GM06990 (cell line): Measurements from ENCODE around the gene MIF.

Experiments used
- DNase-seq: peaks from one replicate; pipeline ENCODE4 v3.0.0-alpha.2; 2011; ENCODE audit not compliant: insufficient read length; ENCODE audit errors: extremely low read depth
- H3K27me3 ChIP-seq: replicated peaks from 2 replicates; pipeline ENCODE4 v1.6.0; 2011; ENCODE audit warnings: low read length; ENCODE audit not compliant: control insufficient read depth, insufficient read depth
- H3K36me3 ChIP-seq: 2 replicates; pipeline ENCODE4 v1.5.1; 2011; ENCODE audit warnings: low read length; ENCODE audit not compliant: control insufficient read depth, insufficient read depth
- H3K4me3 ChIP-seq: replicated peaks from 2 replicates; pipeline ENCODE4 v1.5.1; 2011; ENCODE audit warnings: low read depth, mild to moderate bottlenecking, control low read depth, low read length
- CTCF ChIP-seq: IDR thresholded peaks from 2 replicates; pipeline ENCODE4 v1.5.1; 2011; ENCODE audit warnings: low read length, control low read depth, mild to moderate bottlenecking, inconsistent platforms; ENCODE audit not compliant: insufficient read depth, poor library complexity, severe bottlenecking

The MIF gene

GRCh38 chr22:23892130-23892529 lies 2.1 kb upstream of the MIF start:
- Histone ChIP-seq H3K4me3 (no peak overlapping the region), H3K36me3 (peaks cover 10% of the 10 kb centered on the region), H3K27me3 (no peaks in the 10 kb centered on the region)
- no peak for TF ChIP-seq CTCF
- DNase-seq = no peak

- DNase-seq = no peak
- Histone ChIP-seq H3K4me3 (no peak overlapping the region), H3K36me3 (peaks cover 14% of the 10 kb centered on the region), H3K27me3 (no peaks in the 10 kb centered on the region)
- TF ChIP-seq CTCF = no peak
These were observed 1.5 kb upstream of the MIF start for GRCh38 chr22:23892706-23893105.

- DNase-seq = no peak
- H3K36me3 ChIP-seq = peaks cover 14% of the 10 kb centered on the region
- H3K4me3 ChIP-seq = peak overlapping the region; percentile 93
- H3K27me3 ChIP-seq = no peaks in the 10 kb centered on the region
- no peak for TF ChIP-seq CTCF
These were observed 850 bp upstream of the MIF start for GRCh38 chr22:23893121-23893944.

- H3K36me3 ChIP-seq = peaks cover 14% of the 10 kb centered on the region
- peak; percentile 83 for DNase-seq
These were observed 771 bp downstream of the MIF start for GRCh38 chr22:23894710-23895598.

GRCh38 chr22:23895599-23896144 lies 1.5 kb downstream of the MIF start:
- no peak for DNase-seq
- Histone ChIP-seq H3K4me3 (peak overlapping the region; percentile 93), H3K27me3 (no peaks in the 10 kb centered on the region), H3K36me3 (peaks cover 14% of the 10 kb centered on the region)
- TF ChIP-seq CTCF = no peak

More at GRCh38 chr22:23894710-23895598, 771 bp downstream of the MIF start:
- TF ChIP-seq CTCF = peak; percentile 75
- H3K27me3 ChIP-seq = no peaks in the 10 kb centered on the region
- H3K4me3 ChIP-seq = peak overlapping the region; percentile 93
